Measurements from ENCODE around the gene PLEKHG5. TPM values are rescaled to one million over a fixed set of nuclear protein-coding genes. Genes with fewer than 3 reads are reported as not detected.
A peak's percentile ranks its signal among the peaks of the same experiment; 100 is the strongest.

Gene PLEKHG5
- polyA plus RNA-seq, 3 donors: 0.03 TPM; not detected in 2

DNA sequence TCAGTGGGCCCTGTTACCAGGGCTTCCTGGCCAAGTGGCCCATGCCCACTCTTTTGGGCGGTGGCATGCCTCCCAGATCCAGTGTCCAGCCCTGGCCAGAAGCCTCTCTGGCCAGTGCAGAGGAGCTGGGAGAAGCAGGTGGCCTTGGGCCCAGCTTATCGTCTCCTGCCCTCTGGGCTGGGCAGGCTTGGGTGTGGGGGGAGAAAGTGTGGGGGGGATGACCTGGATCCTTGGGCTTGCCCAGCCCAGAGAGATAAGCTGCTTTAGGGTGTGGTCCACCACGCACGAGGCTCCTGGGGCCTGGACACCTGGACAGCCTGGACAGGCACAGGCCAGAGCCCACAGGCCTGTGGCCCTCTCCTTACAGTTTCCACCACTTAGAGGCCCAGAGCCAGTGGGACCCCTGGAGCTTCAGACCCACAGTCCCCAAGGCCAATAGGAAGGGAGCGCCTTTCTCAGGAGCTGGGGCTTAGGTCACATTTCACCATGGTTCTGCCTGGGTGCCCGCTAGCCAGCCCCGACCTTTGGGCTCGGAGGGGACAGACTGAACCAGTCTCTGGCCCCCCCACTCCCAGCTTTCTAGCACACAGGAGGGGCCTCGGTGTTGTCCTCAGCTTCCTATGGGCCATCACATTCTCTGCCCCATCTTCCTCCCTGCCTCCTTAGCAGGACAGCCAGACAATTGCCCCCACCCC lies 65.0 kb downstream of the PLEKHG5 start:
- no peak overlapping the region for H3K27ac ChIP-seq (ENCODE audit: low read depth in 1 of 2, low read length in 2 of 2)
- Mint-ChIP-seq H3K27ac (no peak overlapping the region), H3K27me3 (ENCODE audit: low read depth in 3 of 3) (peaks cover 57 to 80% (median 59%) of the 10 kb centered on the region in 3 donors), H3K36me3 (no peaks in the 10 kb centered on the region), H3K9me3 (peaks cover 0 to 9% (median 3%) of the 10 kb centered on the region in 7 donors), H3K4me3 (peak overlapping the region in 1 of 2 donors; percentile 63), H3K4me1 (peaks cover 6% of the 10 kb centered on the region)
- no peaks in the 10 kb centered on the region for H4K20me1 ChIP-seq (ENCODE audit: insufficient read depth, low read length)
- H3K4me3 ChIP-seq (replicated peaks in 1 of 3; ENCODE audit: low read depth in 2 of 3, low read length in 3 of 3): no peak overlapping the region
- H3K9me3 ChIP-seq (replicated peaks in 1 of 2; ENCODE audit: control insufficient read depth in 1 of 2, insufficient read depth in 1 of 2, low read length in 2 of 2): peaks cover 0 to 5% of the 10 kb centered on the region in 2 donors
- intact Hi-C loops (cut with micrococcal nuclease): no loop called here
- TF ChIP-seq CTCF (IDR thresholded peaks at IDR 0.05): no peak
- no peak overlapping the region for H3K9ac ChIP-seq (ENCODE audit: insufficient read depth, low read length, poor library complexity, severe bottlenecking)
- no peak overlapping the region for H3K4me2 ChIP-seq (replicated peaks; ENCODE audit: extremely low read depth, low read length, poor library complexity, severe bottlenecking)
- no peak for DNase-seq
- peaks cover 15 to 49% of the 10 kb centered on the region in 2 donors for H3K27me3 ChIP-seq (ENCODE audit: control insufficient read depth in 2 of 2, insufficient read depth in 2 of 2, low read length in 2 of 2)
- 94% methylated on average over 9 of the region's 9 CpGs for WGBS (ENCODE audit: insufficient coverage)
- H3K4me1 ChIP-seq (ENCODE audit: control insufficient read depth in 1 of 2, insufficient read depth in 2 of 2, low read length in 2 of 2): peaks cover 0 to 6% of the 10 kb centered on the region in 2 donors
- no peaks in the 10 kb centered on the region for H3K36me3 ChIP-seq (replicated peaks in 1 of 2; ENCODE audit: control insufficient read depth in 1 of 2, insufficient read depth in 2 of 2, low read length in 2 of 2)
- no peaks in the 10 kb centered on the region for H3K79me2 ChIP-seq (ENCODE audit: insufficient read depth, low read length)
- H2AFZ ChIP-seq (ENCODE audit: insufficient read depth, low read depth, low read length, poor library complexity, severe bottlenecking): no peak overlapping the region

GRCh38 chr1:6425658-6426057 lies 65.8 kb downstream of the PLEKHG5 start:
- H3K9ac ChIP-seq (ENCODE audit: insufficient read depth, low read length, poor library complexity, severe bottlenecking): no peak overlapping the region
- WGBS (ENCODE audit: insufficient coverage): 90% methylated on average over 4 of the region's 6 CpGs

More at GRCh38 chr1:6425658-6426057, 65.8 kb downstream of the PLEKHG5 start:
- H3K4me3 Mint-ChIP-seq: peak overlapping the region in 1 of 2 donors; percentile 63
- intact Hi-C loops (cut with micrococcal nuclease): no loop called here
- H3K79me2 ChIP-seq (ENCODE audit: insufficient read depth, low read length): no peaks in the 10 kb centered on the region
- H2AFZ ChIP-seq (ENCODE audit: insufficient read depth, low read depth, low read length, poor library complexity, severe bottlenecking): no peak overlapping the region
- H3K27me3 ChIP-seq (ENCODE audit: control insufficient read depth in 2 of 2, insufficient read depth in 2 of 2, low read length in 2 of 2): peaks cover 21 to 57% of the 10 kb centered on the region in 2 donors
- peaks cover 0 to 9% (median 5%) of the 10 kb centered on the region in 7 donors for H3K9me3 Mint-ChIP-seq
- no peaks in the 10 kb centered on the region for H3K36me3 Mint-ChIP-seq
- H3K27ac ChIP-seq (ENCODE audit: low read depth in 1 of 2, low read length in 2 of 2): no peak overlapping the region
- no peak overlapping the region for H3K4me3 ChIP-seq (replicated peaks in 1 of 3; ENCODE audit: low read depth in 2 of 3, low read length in 3 of 3)
- peaks cover 6% of the 10 kb centered on the region for H3K4me1 Mint-ChIP-seq
- H3K4me1 ChIP-seq (ENCODE audit: control insufficient read depth in 1 of 2, insufficient read depth in 2 of 2, low read length in 2 of 2): peaks cover 0 to 6% of the 10 kb centered on the region in 2 donors
- no peak overlapping the region for H3K4me2 ChIP-seq (replicated peaks; ENCODE audit: extremely low read depth, low read length, poor library complexity, severe bottlenecking)
- H3K27me3 Mint-ChIP-seq (ENCODE audit: low read depth in 3 of 3): peaks cover 61 to 80% (median 63%) of the 10 kb centered on the region in 3 donors
- H3K27ac Mint-ChIP-seq: no peak overlapping the region
- DNase-seq: no peak
- no peak for TF ChIP-seq CTCF (IDR thresholded peaks at IDR 0.05)
- H3K36me3 ChIP-seq (replicated peaks in 1 of 2; ENCODE audit: control insufficient read depth in 1 of 2, insufficient read depth in 2 of 2, low read length in 2 of 2): no peaks in the 10 kb centered on the region
- peaks cover 0 to 12% of the 10 kb centered on the region in 2 donors for H3K9me3 ChIP-seq (replicated peaks in 1 of 2; ENCODE audit: control insufficient read depth in 1 of 2, insufficient read depth in 1 of 2, low read length in 2 of 2)
- no peaks in the 10 kb centered on the region for H4K20me1 ChIP-seq (ENCODE audit: insufficient read depth, low read length)

Data from CD14-positive monocyte (primary cell).